ENCODE data around the gene TNIK.
A peak's percentile ranks its signal among the peaks of the same experiment; 100 is the strongest.

The TNIK gene

DNA sequence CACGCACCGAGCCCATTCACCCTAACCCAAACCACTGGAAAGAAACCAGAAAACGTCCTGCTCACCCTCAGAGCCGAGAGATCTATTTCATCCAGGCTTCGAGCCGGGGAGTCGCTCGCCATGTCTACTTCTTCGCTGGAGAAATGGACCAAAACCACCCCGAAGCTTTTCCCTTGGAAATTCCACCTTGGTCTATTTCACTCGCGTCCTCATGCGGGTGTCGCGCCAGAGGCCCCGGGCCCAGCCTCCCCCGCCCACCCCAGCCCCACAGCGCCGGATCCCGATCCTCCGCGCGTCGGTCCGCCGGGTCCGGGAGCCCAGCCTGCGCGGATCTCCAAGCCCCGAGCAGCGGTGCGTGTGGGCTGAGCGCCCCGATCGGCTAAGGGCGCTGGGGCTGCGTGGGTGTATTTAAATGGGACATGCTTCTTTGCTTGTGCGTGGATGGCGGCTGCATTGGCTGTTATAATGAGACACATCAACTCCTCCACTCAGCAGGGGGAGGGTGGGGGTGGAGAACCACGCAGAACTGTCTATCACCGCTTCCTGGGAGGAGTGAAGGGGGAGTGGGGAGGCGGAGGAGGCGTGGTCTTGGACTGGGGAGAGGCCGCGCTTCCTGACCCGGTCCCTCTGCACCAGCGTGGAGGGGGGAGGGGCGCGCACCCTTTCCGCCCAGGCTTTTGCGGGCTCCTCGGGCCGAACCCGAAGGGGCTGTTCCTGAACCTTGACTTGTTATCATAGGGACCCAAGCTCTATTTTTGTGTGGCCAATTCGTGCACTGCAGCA lies at the start of gene TNIK:
TNIK (minus strand) TSS at position 464 of the 783 bp plus-strand sequence; CDS start at position 122, 342 bp downstream.
- Histone ChIP-seq H3K4me3 (ENCODE audit: insufficient read length, low read depth) (peak within 1 kb of the TSS; percentile 68), H3K9ac (ENCODE audit: insufficient read length, low read depth) (peak within 1 kb of the TSS; percentile 68), H3K27me3 (ENCODE audit: insufficient read depth, insufficient read length) (peaks cover 79% of the 10 kb centered on the region), H3K36me3 (ENCODE audit: insufficient read depth, insufficient read length, low read length) (no peaks in the 10 kb centered on the region), H3K4me1 (ENCODE audit: insufficient read depth, insufficient read length) (peaks cover 11% of the 10 kb centered on the region), H3K9me3 (ENCODE audit: insufficient read depth, low read length) (no peaks in the 10 kb centered on the region)
- no peak for DNase-seq (ENCODE audit: low read depth, low spot score)
- TF ChIP-seq ZNF274 (IDR thresholded peaks at IDR 0.05; ENCODE audit: low read depth, low read length): no peak
- no peak for TF ChIP-seq SUZ12 (IDR thresholded peaks at IDR 0.05; ENCODE audit: extremely low read depth, insufficient read depth, insufficient read length)

DNA sequence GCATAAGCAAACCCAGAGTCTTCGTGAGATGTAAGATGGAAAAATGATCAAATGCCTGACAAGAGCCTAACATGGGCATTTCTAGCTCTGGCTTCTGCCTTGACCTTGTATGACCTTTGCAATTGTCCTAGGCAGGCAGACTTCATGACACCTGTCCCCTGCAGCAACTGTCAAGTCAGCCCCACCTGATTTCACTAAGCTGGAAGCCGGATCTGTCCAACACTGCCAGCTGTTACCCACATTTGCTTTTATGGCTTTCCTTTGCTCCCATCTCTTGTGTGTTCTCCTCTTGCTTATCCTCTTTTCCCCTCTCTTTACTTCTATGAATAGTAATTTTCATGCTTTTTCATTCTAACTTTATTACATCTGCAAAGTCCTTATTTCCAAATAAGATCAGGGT lies 48.5 kb upstream of the TNIK start:
- no peak overlapping the region for H3K4me3 ChIP-seq (ENCODE audit: insufficient read length, low read depth)
- H3K36me3 ChIP-seq (ENCODE audit: insufficient read depth, insufficient read length, low read length): no peaks in the 10 kb centered on the region
- H3K27me3 ChIP-seq (ENCODE audit: insufficient read depth, insufficient read length): no peaks in the 10 kb centered on the region
- TF ChIP-seq YY1 (IDR thresholded peaks at IDR 0.05; ENCODE audit: insufficient read depth, insufficient read length): no peak
- TF ChIP-seq SUZ12 (IDR thresholded peaks at IDR 0.05; ENCODE audit: extremely low read depth, insufficient read depth, insufficient read length): no peak
- no peak for TF ChIP-seq ZNF274 (IDR thresholded peaks at IDR 0.05; ENCODE audit: low read depth, low read length)
- no peak for DNase-seq (ENCODE audit: low read depth, low spot score)
- no peaks in the 10 kb centered on the region for H3K4me1 ChIP-seq (ENCODE audit: insufficient read depth, insufficient read length)
- no peaks in the 10 kb centered on the region for H3K9me3 ChIP-seq (ENCODE audit: insufficient read depth, low read length)
- H3K9ac ChIP-seq (ENCODE audit: insufficient read length, low read depth): no peak overlapping the region

DNA sequence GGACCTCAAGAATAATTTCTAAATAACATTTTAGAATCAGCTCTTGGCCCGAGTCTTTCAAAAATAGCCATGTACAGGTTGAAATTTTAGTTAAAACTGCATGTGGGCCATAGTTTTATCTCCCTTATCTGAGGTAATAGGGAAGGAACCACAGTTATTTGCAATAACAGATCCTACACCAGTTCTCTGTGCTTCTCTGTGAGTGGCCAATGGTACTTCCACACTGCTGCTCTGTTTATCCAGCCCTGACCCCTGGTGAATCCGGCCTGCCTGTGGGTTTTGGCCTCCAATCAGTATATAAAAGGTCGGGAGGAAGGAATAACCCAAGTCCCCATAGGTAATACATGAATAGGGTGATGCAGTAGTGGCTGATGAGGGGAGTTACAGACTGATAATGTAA lies 48.0 kb upstream of the TNIK start:
- no peak for TF ChIP-seq ZNF274 (IDR thresholded peaks at IDR 0.05; ENCODE audit: low read depth, low read length)
- no peak for TF ChIP-seq SUZ12 (IDR thresholded peaks at IDR 0.05; ENCODE audit: extremely low read depth, insufficient read depth, insufficient read length)
- TF ChIP-seq YY1 (IDR thresholded peaks at IDR 0.05; ENCODE audit: insufficient read depth, insufficient read length): no peak
- Histone ChIP-seq H3K27me3 (ENCODE audit: insufficient read depth, insufficient read length) (no peaks in the 10 kb centered on the region), H3K4me3 (ENCODE audit: insufficient read length, low read depth) (no peak overlapping the region), H3K4me1 (ENCODE audit: insufficient read depth, insufficient read length) (no peaks in the 10 kb centered on the region), H3K9me3 (ENCODE audit: insufficient read depth, low read length) (no peaks in the 10 kb centered on the region), H3K36me3 (ENCODE audit: insufficient read depth, insufficient read length, low read length) (no peaks in the 10 kb centered on the region), H3K9ac (ENCODE audit: insufficient read length, low read depth) (no peak overlapping the region)
- no peak for DNase-seq (ENCODE audit: low read depth, low spot score)

DNA sequence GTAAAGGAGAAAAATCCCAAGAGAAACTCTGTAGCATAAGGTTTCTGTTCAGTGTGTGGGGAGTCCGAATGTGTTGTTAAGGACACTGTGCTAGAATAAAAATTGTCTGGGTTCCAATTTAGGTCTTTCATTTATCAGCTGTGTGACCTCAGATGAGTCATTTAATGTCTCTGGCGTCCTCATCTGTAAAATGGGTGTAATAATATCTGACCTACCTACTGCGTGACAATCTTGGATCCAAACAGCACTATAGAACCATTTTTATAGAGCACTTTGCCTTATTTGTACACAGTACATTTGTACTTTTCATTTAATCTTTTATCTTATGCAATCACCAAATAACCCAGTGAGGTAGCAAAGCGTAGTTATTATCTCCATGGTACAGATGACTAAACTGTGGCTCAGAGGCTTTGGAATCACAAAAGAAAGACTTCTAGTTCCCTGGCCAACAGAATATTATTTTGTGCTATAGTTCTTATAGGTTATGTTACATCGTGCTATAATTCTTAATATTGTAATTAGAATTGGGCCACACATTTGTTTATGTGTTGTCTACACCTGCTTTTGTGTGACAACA lies 46.6 kb upstream of the TNIK start:
- H3K36me3 ChIP-seq (ENCODE audit: insufficient read depth, insufficient read length, low read length): no peaks in the 10 kb centered on the region
- no peak for TF ChIP-seq YY1 (IDR thresholded peaks at IDR 0.05; ENCODE audit: insufficient read depth, insufficient read length)
- TF ChIP-seq SUZ12 (IDR thresholded peaks at IDR 0.05; ENCODE audit: extremely low read depth, insufficient read depth, insufficient read length): no peak
- TF ChIP-seq ZNF274 (IDR thresholded peaks at IDR 0.05; ENCODE audit: low read depth, low read length): no peak
- H3K4me3 ChIP-seq (ENCODE audit: insufficient read length, low read depth): no peak overlapping the region
- H3K9me3 ChIP-seq (ENCODE audit: insufficient read depth, low read length): no peaks in the 10 kb centered on the region
- DNase-seq (ENCODE audit: low read depth, low spot score): no peak
- no peak overlapping the region for H3K9ac ChIP-seq (ENCODE audit: insufficient read length, low read depth)
- no peaks in the 10 kb centered on the region for H3K4me1 ChIP-seq (ENCODE audit: insufficient read depth, insufficient read length)
- no peaks in the 10 kb centered on the region for H3K27me3 ChIP-seq (ENCODE audit: insufficient read depth, insufficient read length)

DNA sequence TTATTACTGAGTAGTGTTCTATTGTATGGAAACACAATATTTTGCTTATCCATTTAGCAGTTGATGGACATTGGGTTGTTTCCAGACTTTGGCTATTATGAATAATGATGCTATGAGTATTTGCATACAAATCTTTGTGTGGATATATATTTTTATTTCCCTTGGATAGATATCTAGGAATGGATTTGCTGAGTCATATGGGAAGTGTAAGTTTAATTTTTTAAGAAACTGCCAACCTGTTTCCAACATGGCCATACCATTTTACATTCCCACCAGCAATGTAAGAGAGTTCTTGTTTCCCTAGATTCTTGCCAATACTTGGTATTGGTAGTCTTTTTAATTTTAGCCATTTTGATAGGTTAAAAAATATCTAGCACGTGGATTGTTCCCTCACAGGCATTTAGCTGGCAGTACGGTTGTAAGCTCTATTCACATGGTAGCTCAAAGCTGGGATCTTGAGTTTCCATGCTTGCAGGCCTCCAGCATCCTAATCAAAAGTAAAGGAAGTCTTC lies 45.7 kb upstream of the TNIK start:
- TF ChIP-seq ZNF274 (IDR thresholded peaks at IDR 0.05; ENCODE audit: low read depth, low read length) (no peak), SUZ12 (IDR thresholded peaks at IDR 0.05; ENCODE audit: extremely low read depth, insufficient read depth, insufficient read length) (no peak), YY1 (IDR thresholded peaks at IDR 0.05; ENCODE audit: insufficient read depth, insufficient read length) (no peak)
- Histone ChIP-seq H3K27me3 (ENCODE audit: insufficient read depth, insufficient read length) (no peaks in the 10 kb centered on the region), H3K4me3 (ENCODE audit: insufficient read length, low read depth) (no peak overlapping the region), H3K4me1 (ENCODE audit: insufficient read depth, insufficient read length) (no peaks in the 10 kb centered on the region), H3K9ac (ENCODE audit: insufficient read length, low read depth) (no peak overlapping the region), H3K36me3 (ENCODE audit: insufficient read depth, insufficient read length, low read length) (no peaks in the 10 kb centered on the region), H3K9me3 (ENCODE audit: insufficient read depth, low read length) (no peaks in the 10 kb centered on the region)
- no peak for DNase-seq (ENCODE audit: low read depth, low spot score)

DNA sequence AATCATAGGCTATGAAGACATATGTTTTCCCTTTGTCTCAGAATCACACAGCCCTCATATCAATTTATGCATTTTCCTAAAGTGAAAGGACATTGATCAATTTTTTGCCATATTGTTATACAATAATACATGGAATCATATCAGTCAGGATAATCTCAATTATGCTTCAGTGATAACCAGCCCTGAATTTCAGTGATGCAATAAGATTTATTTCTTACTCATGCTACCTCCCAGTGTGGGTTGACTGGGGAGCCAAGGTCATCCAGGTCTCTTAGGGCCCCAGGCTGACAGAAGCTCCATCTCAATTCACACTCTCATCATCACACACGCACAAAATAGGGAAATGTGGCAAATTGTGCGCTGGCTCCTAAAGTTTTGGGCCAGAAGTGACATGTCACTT lies 44.2 kb upstream of the TNIK start:
- Histone ChIP-seq H3K9ac (ENCODE audit: insufficient read length, low read depth) (no peak overlapping the region), H3K9me3 (ENCODE audit: insufficient read depth, low read length) (no peaks in the 10 kb centered on the region), H3K27me3 (ENCODE audit: insufficient read depth, insufficient read length) (no peaks in the 10 kb centered on the region), H3K4me1 (ENCODE audit: insufficient read depth, insufficient read length) (no peaks in the 10 kb centered on the region), H3K36me3 (ENCODE audit: insufficient read depth, insufficient read length, low read length) (no peaks in the 10 kb centered on the region), H3K4me3 (ENCODE audit: insufficient read length, low read depth) (no peak overlapping the region)
- TF ChIP-seq ZNF274 (IDR thresholded peaks at IDR 0.05; ENCODE audit: low read depth, low read length): no peak
- TF ChIP-seq SUZ12 (IDR thresholded peaks at IDR 0.05; ENCODE audit: extremely low read depth, insufficient read depth, insufficient read length): no peak
- TF ChIP-seq YY1 (IDR thresholded peaks at IDR 0.05; ENCODE audit: insufficient read depth, insufficient read length): no peak
- DNase-seq (ENCODE audit: low read depth, low spot score): no peak

DNA sequence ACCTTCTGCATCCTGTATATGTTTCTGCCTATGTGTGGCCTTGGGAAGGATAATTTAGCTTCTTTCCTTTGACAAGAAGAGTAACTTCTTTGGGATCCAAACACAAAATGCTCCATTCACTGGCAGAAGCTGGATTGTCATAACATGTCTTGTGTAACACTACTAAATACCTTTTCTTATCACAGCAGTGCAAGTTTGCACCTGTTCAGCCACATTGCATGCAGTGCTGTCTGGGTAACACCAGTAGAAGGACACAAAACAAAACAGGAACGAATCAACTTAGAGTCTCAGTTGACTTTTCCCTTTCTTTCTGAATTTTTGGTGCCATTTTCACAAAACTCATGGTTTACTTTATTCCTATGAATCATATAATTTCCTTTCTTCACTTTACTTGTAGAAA lies 43.6 kb upstream of the TNIK start:
- H3K9me3 ChIP-seq (ENCODE audit: insufficient read depth, low read length): no peaks in the 10 kb centered on the region
- TF ChIP-seq SUZ12 (IDR thresholded peaks at IDR 0.05; ENCODE audit: extremely low read depth, insufficient read depth, insufficient read length): no peak
- TF ChIP-seq ZNF274 (IDR thresholded peaks at IDR 0.05; ENCODE audit: low read depth, low read length): no peak
- no peak for TF ChIP-seq YY1 (IDR thresholded peaks at IDR 0.05; ENCODE audit: insufficient read depth, insufficient read length)
- no peaks in the 10 kb centered on the region for H3K36me3 ChIP-seq (ENCODE audit: insufficient read depth, insufficient read length, low read length)
- H3K4me1 ChIP-seq (ENCODE audit: insufficient read depth, insufficient read length): no peaks in the 10 kb centered on the region
- no peaks in the 10 kb centered on the region for H3K27me3 ChIP-seq (ENCODE audit: insufficient read depth, insufficient read length)
- peak overlapping the region; percentile 7 for H3K9ac ChIP-seq (ENCODE audit: insufficient read length, low read depth)
- no peak for DNase-seq (ENCODE audit: low read depth, low spot score)
- no peak overlapping the region for H3K4me3 ChIP-seq (ENCODE audit: insufficient read length, low read depth)
